ENCODE results near the gene RASSF8.
"Not testable (repeated sequence)": the region's sequence is repeated elsewhere in the genome, so short reads cannot be mapped to it uniquely, and the experiment has no call there.

Gene RASSF8

GRCh38 chr12:26031827-26032226, 73.3 kb downstream of the RASSF8 start:
- no peak for DNase-seq

- no peak for DNase-seq
These were observed 73.8 kb downstream of the RASSF8 start for GRCh38 chr12:26032290-26032689.

GRCh38 chr12:26032719-26033241, 74.3 kb downstream of the RASSF8 start:
- no peak for DNase-seq

GRCh38 chr12:26034371-26035142, 76.1 kb downstream of the RASSF8 start:
- DNase-seq = no peak

GRCh38 chr12:26036877-26037276, 78.4 kb downstream of the RASSF8 start:
- DNase-seq = no peak

GRCh38 chr12:26037615-26038220, 79.2 kb downstream of the RASSF8 start:
- no peak for DNase-seq

DNA sequence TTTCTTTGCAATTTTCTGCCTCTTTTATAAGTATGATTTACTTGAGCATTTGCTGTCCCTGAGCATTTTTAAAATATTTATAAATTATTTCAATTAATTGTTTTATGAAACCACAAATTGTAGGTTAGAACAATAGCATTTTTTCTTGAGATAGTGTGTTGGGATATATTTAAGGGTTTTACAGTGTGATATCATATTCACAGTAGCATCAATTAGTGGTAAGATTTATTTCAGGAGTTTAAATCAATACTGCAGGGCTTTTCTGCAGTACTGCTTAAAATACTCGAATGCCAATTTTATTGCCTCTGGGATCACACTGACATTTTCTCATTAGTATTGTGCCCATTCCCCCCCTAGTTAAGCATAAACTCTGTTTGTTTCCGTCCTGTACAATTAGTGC, 84.2 kb downstream of the RASSF8 start:
- DNase-seq = no peak

- no peak for DNase-seq
These were observed 84.9 kb downstream of the RASSF8 start for GRCh38 chr12:26043135-26044006.

GRCh38 chr12:26044007-26044394, 85.5 kb downstream of the RASSF8 start:
- no peak for DNase-seq

GRCh38 chr12:26044592-26044991, 86.1 kb downstream of the RASSF8 start:
- DNase-seq = no peak

DNA sequence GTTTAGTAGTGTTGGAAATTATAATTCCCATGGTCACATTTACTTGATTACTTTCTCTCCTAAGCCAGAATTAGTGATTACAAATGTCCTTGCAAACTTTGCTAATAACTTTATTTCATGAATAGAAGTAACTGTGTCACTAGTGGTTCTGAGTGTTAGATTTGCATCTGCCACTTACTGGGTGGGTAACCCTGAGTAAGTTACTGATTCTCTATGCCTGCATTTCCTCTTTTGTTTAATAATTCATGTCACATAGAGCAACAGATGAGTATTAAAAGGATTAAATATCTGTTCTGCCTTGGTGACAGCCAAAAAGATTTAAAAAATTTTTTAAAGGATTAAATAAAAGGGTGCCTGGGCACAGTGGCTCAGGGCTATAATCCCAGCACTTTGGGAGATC, 87.7 kb downstream of the RASSF8 start:
- DNase-seq = no peak

GRCh38 chr12:26046906-26047305, 88.4 kb downstream of the RASSF8 start:
- DNase-seq = no peak

DNA sequence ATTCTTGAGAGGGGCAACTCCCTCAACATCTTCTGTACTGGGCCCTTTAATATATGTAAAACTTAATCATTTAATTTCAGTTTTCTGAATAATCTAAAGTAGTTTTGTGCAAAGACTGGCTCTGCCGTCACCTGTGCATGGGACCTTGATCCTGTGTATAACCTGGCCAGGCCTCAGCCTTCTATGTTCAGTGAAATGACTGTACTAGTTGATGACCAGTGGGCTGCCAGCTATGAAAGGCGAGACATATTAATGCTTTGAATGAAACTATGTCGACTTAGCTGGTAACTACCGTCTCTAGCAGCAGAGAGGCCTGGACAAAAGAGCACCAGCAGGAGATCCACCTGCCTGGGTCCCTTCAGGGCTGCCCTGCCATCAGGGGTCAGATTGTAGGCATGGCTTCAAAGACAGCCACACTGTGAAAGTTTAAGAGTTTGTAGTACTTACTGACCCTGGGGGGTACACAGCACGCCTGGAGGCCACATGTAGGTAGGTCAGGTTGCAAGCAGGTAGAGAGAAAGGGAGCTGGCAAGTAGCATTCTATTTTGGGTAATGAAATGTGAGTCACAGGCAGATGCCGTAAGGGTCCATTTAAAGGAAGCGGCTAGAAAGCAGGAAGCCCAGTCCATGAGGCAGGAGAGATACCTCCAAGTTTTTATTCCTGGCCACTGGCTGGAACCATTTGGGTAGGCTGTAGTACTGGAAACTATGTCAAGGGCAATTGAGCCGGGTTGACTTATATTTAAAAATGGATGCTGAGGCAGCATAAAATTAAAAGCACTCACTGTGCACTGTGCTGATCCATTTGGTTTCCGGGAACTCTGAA, 89.1 kb downstream of the RASSF8 start:
- DNase-seq = no peak

- no peak for DNase-seq
These were observed 94.2 kb downstream of the RASSF8 start for GRCh38 chr12:26052652-26053051.

DNA sequence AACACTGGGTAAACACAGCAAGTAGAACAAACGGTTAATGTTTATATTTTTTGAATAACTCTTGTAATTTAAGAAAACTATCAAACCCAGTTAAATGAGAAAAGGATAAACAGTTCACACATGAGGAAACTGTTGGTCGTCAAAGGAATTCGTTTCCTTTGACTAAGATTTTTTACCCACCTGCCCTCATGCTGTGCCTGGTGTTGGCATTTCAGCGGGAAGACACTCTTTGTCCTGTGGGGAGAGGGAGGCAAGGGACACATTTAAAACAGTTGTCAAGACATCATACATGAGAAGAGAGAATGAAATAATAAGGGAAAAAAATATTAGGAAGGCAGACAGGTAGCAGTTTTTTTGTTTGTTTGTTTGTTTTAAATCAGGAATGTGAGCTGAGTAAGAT, 95.9 kb downstream of the RASSF8 start:
- DNase-seq = no peak

DNA sequence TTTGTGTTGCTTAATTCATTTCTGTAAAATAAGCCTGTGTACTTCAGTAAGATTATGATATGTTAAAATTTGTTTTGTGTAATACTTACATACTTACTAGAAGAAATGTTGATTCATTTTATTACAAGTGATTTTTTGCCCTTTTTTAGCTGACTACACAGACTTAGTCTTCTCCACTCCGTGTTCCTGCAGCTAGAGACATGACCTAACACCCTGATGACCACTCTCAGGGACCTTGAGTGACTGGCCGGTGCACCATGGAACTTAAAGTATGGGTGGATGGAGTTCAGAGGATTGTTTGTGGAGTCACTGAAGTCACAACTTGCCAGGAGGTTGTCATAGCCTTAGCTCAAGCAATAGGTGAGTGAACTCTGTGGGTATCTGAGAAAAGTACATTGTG, 96.6 kb downstream of the RASSF8 start:
- DNase-seq = no peak

DNA sequence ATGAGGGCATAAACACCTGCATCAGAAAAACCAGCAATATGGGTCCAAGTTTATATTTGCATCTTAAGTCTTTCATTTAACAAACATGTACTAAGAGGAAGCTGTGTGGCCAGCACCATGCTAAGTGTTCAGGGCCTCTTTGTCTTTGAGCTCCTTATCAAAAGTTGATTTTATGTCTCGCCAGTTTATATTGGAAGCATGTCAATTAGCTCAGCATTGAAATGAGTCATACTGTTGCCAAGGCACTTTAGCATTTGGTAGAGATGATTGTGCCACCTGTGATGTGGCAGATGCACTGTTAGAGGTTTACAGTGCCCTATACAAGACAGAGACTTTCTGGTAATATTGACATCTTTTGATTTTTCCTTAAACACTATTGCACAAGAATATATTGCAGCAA, 97.9 kb downstream of the RASSF8 start:
- no peak for DNase-seq

- DNase-seq = not testable (repeated sequence)
These were observed 98.8 kb downstream of the RASSF8 start for GRCh38 chr12:26057271-26057670.

DNA sequence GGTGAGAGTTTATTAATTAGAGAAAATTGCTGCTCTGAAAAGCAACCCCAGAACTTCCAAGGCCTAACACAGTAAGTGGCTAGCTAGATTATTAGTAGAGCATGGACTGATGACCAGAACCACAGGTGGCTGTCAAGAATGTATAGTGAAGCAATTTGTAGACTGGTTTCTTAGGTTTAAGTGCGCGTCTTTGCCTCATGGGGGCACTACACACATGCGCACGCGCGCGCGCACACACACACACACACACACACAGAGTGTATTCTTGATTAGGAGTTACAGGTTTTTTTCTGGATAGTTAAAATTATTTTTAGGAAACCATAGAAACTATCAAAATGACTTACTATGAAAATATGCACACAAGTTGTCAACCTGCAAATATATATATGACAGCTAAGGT, 99.8 kb downstream of the RASSF8 start:
- no peak for DNase-seq

DNA sequence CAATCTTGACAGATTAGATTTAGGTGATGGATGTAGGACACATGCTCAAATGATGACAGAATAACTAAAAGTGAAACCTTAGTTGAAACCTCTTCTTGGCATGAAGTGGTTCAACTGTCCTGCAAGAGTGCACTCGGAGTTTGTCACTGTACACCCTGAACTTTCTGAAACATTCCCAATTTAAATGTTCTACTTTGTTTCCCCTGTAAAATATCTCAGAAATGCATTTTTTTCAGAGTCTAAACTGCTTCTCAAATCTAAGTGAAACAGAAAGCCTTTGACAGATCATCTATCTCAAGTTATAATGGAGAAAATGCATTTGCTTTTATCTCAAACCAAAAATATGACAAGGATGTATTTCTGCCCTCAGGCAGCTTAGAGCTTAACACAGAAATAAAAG, 100.3 kb downstream of the RASSF8 start:
- no peak for DNase-seq

- no peak for DNase-seq
These were observed 103.5 kb downstream of the RASSF8 start for GRCh38 chr12:26062006-26062405.

- no peak for DNase-seq
These were observed 104.1 kb downstream of the RASSF8 start for GRCh38 chr12:26062566-26062965.

GRCh38 chr12:26065451-26065850, 107.0 kb downstream of the RASSF8 start:
- no peak for DNase-seq
